RWPE2 (cell line): ENCODE measurements around the gene MBNL2.

Experiments
- ATAC-seq: fragments of 200-7000 bp; cut with Tn5 transposase; 3 replicates; pipeline ENCODE4 v1.9.1; 2021; ENCODE audit warnings: low read depth
- DNase-seq: peaks from one replicate; pipeline ENCODE4 v3.0.0-alpha.2; 2020; ENCODE audit warnings: low spot score
- H3K27ac ChIP-seq: fragments of 450-650 bp; 2 replicates; pipeline ENCODE4 v1.5.1; 2017; ENCODE audit warnings: mild to moderate bottlenecking; ENCODE audit not compliant: poor library complexity, severe bottlenecking
- H3K27me3 ChIP-seq: fragments of 250-450 bp; sonication (Bioruptor Pico); 2 replicates; pipeline ENCODE4 v1.5.1; 2021; ENCODE audit warnings: mild to moderate bottlenecking, moderate library complexity; ENCODE audit not compliant: insufficient read depth, poor library complexity, severe bottlenecking
- H3K36me3 ChIP-seq: fragments of 250-450 bp; sonication (Bioruptor Pico); 2 replicates; pipeline ENCODE4 v1.5.1; 2020; ENCODE audit warnings: low read depth, mild to moderate bottlenecking, moderate library complexity
- H3K4me1 ChIP-seq: fragments of 250-450 bp; sonication (Bioruptor Pico); 2 replicates; pipeline ENCODE4 v1.5.1; 2021; ENCODE audit warnings: mild to moderate bottlenecking, moderate library complexity; ENCODE audit not compliant: insufficient read depth, poor library complexity, severe bottlenecking
- H3K4me3 ChIP-seq: fragments of 250-450 bp; sonication (Bioruptor Pico); 2 replicates; pipeline ENCODE4 v1.5.1; 2021; ENCODE audit warnings: mild to moderate bottlenecking, moderate library complexity; ENCODE audit not compliant: severe bottlenecking
- H3K9me3 ChIP-seq: fragments of 250-450 bp; sonication (Bioruptor Pico); 2 replicates; pipeline ENCODE4 v1.5.1; 2021; ENCODE audit warnings: mild to moderate bottlenecking, moderate library complexity; ENCODE audit not compliant: severe bottlenecking
- CTCF ChIP-seq: fragments of 450-650 bp; IDR thresholded peaks from one replicate; pipeline ENCODE4 v1.5.1; 2017; ENCODE audit warnings: mild to moderate bottlenecking, moderate library complexity; ENCODE audit not compliant: poor library complexity, severe bottlenecking

The MBNL2 gene

GRCh38 chr13:97318532-97318931 is 96.4 kb downstream of the MBNL2 start:
- H3K27me3 ChIP-seq, result no peaks in the 10 kb centered on the region
- H3K4me1 ChIP-seq, result no peaks in the 10 kb centered on the region
- no peaks in the 10 kb centered on the region for H3K9me3 ChIP-seq
- H3K4me3 ChIP-seq, result no peak overlapping the region
- no peak for TF ChIP-seq CTCF
- no peak overlapping the region for H3K27ac ChIP-seq
- DNase-seq (no peak), ATAC-seq (no peak)
- no peaks in the 10 kb centered on the region for H3K36me3 ChIP-seq

- Histone ChIP-seq H3K4me3 (no peak overlapping the region), H3K9me3 (no peaks in the 10 kb centered on the region), H3K27me3 (no peaks in the 10 kb centered on the region), H3K27ac (no peak overlapping the region), H3K4me1 (no peaks in the 10 kb centered on the region), H3K36me3 (no peaks in the 10 kb centered on the region)
- ATAC-seq (no peak), DNase-seq (no peak)
- no peak for TF ChIP-seq CTCF
These were observed 97.1 kb downstream of the MBNL2 start for GRCh38 chr13:97319113-97319720.

- ATAC-seq (no peak), DNase-seq (no peak)
- no peaks in the 10 kb centered on the region for H3K27me3 ChIP-seq
- TF ChIP-seq CTCF, result no peak
- H3K36me3 ChIP-seq, result no peaks in the 10 kb centered on the region
- H3K9me3 ChIP-seq, result no peaks in the 10 kb centered on the region
- H3K27ac ChIP-seq, result no peak overlapping the region
- no peak overlapping the region for H3K4me3 ChIP-seq
- no peaks in the 10 kb centered on the region for H3K4me1 ChIP-seq
These were observed 99.0 kb downstream of the MBNL2 start for GRCh38 chr13:97321101-97321500.

- DNase-seq (no peak), ATAC-seq (no peak)
- H3K4me3 ChIP-seq, result no peak overlapping the region
- H3K27me3 ChIP-seq, result no peaks in the 10 kb centered on the region
- H3K9me3 ChIP-seq, result no peaks in the 10 kb centered on the region
- TF ChIP-seq CTCF, result no peak
- H3K4me1 ChIP-seq, result no peaks in the 10 kb centered on the region
- H3K27ac ChIP-seq, result no peak overlapping the region
- H3K36me3 ChIP-seq, result no peaks in the 10 kb centered on the region
These were observed 99.6 kb downstream of the MBNL2 start for GRCh38 chr13:97321616-97322321.

- Histone ChIP-seq H3K27me3 (no peaks in the 10 kb centered on the region), H3K4me1 (peaks cover 7% of the 10 kb centered on the region), H3K9me3 (no peaks in the 10 kb centered on the region), H3K36me3 (no peaks in the 10 kb centered on the region), H3K27ac (no peak overlapping the region), H3K4me3 (no peak overlapping the region)
- TF ChIP-seq CTCF, result no peak
- ATAC-seq, result no peak
- DNase-seq, result no peak
These were observed 100.7 kb downstream of the MBNL2 start for GRCh38 chr13:97322740-97323342.
